ENCODE measurements around the gene CSPG4.

DNA sequence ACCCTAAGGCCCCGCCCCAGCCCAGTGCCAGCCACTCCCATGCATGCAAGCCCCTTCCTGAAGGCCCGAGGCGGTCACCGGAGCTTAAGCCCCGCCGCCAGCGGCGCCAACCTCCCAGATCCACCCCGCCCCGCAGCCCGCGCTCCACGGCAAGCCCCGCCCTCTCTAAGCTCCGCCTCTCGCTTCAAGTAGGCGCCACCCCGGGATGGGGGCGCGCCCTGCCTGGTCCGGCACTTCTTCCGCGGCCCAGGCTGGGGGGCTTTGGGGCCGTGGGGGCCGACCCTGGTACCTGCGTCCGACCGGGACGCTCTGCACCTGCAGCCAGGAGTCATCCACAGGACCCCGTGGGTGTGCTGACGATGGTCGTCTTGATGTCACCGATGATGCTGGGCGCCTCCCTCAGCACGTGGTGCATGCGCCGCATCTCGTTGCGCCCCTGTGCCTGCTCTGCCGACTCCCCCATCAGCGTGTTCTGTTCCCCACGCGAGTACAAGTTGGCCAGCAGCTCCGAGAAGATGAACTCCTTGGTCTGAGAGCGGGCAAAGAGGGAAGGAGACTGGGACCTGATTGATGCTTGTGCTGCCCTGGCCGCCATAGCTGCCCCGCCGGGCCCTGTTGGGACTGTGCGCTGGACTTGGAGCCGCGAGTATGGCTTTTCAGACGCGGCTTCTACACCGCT lies 26.1 kb upstream of the CSPG4 start:
- TF ChIP-seq, protein P1, sequence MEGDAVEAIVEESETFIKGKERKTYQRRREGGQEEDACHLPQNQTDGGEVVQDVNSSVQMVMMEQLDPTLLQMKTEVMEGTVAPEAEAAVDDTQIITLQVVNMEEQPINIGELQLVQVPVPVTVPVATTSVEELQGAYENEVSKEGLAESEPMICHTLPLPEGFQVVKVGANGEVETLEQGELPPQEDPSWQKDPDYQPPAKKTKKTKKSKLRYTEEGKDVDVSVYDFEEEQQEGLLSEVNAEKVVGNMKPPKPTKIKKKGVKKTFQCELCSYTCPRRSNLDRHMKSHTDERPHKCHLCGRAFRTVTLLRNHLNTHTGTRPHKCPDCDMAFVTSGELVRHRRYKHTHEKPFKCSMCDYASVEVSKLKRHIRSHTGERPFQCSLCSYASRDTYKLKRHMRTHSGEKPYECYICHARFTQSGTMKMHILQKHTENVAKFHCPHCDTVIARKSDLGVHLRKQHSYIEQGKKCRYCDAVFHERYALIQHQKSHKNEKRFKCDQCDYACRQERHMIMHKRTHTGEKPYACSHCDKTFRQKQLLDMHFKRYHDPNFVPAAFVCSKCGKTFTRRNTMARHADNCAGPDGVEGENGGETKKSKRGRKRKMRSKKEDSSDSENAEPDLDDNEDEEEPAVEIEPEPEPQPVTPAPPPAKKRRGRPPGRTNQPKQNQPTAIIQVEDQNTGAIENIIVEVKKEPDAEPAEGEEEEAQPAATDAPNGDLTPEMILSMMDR (IDR thresholded peaks at IDR 0.05 in 8 of 11, conservative IDR thresholded peaks at IDR 0.05 in 3 of 11) = peak in 1 of 11 experiments; percentile 14
- TF ChIP-seq POLR2A (IDR thresholded peaks at IDR 0.05) = no peak
